ENCODE measurements around the gene COL8A1.

Gene COL8A1

DNA sequence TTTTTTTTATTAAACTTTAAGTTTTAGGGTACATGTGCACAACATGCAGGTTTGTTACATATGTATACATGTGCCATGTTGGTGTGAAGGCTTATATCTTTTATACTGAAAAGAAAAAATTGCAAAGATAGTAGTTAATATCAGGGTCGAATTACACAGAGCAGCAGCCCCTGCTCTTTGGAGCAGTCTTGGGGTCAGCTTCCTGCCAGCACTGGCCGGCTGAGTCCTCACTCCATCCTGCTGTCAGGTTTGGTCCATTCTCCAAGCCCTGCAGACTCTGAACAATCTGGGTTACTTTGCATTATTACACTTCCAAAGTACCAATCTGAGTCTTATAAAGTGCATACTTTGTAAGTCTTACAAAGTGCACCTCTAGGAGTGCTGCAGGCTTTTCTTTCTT lies 66.0 kb downstream of the COL8A1 start:
- TF ChIP-seq, protein P1, sequence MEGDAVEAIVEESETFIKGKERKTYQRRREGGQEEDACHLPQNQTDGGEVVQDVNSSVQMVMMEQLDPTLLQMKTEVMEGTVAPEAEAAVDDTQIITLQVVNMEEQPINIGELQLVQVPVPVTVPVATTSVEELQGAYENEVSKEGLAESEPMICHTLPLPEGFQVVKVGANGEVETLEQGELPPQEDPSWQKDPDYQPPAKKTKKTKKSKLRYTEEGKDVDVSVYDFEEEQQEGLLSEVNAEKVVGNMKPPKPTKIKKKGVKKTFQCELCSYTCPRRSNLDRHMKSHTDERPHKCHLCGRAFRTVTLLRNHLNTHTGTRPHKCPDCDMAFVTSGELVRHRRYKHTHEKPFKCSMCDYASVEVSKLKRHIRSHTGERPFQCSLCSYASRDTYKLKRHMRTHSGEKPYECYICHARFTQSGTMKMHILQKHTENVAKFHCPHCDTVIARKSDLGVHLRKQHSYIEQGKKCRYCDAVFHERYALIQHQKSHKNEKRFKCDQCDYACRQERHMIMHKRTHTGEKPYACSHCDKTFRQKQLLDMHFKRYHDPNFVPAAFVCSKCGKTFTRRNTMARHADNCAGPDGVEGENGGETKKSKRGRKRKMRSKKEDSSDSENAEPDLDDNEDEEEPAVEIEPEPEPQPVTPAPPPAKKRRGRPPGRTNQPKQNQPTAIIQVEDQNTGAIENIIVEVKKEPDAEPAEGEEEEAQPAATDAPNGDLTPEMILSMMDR (conservative IDR thresholded peaks at IDR 0.05; ENCODE audit: control insufficient read depth, insufficient read depth, low read depth, low read length) = no peak
- H3K4me3 ChIP-seq (ENCODE audit: control insufficient read depth, low read depth, low read length) = no peak overlapping the region
- no peak for DNase-seq (ENCODE audit: low read depth)

GRCh38 chr3:99706410-99706809 lies 68.0 kb downstream of the COL8A1 start:
- TF ChIP-seq, protein P1 (conservative IDR thresholded peaks at IDR 0.05; ENCODE audit: control insufficient read depth, insufficient read depth, low read depth, low read length) = no peak
- DNase-seq (ENCODE audit: low read depth) = no peak
- H3K4me3 ChIP-seq (ENCODE audit: control insufficient read depth, low read depth, low read length) = no peak overlapping the region

GRCh38 chr3:99708207-99708745 lies 69.9 kb downstream of the COL8A1 start:
- no peak overlapping the region for H3K4me3 ChIP-seq (ENCODE audit: control insufficient read depth, low read depth, low read length)
- TF ChIP-seq, protein P1 (conservative IDR thresholded peaks at IDR 0.05; ENCODE audit: control insufficient read depth, insufficient read depth, low read depth, low read length) = no peak
- DNase-seq (ENCODE audit: low read depth) = no peak

GRCh38 chr3:99709686-99710085 lies 71.3 kb downstream of the COL8A1 start:
- DNase-seq (ENCODE audit: low read depth) = no peak
- TF ChIP-seq, protein P1 (conservative IDR thresholded peaks at IDR 0.05; ENCODE audit: control insufficient read depth, insufficient read depth, low read depth, low read length) = no peak
- no peak overlapping the region for H3K4me3 ChIP-seq (ENCODE audit: control insufficient read depth, low read depth, low read length)

DNA sequence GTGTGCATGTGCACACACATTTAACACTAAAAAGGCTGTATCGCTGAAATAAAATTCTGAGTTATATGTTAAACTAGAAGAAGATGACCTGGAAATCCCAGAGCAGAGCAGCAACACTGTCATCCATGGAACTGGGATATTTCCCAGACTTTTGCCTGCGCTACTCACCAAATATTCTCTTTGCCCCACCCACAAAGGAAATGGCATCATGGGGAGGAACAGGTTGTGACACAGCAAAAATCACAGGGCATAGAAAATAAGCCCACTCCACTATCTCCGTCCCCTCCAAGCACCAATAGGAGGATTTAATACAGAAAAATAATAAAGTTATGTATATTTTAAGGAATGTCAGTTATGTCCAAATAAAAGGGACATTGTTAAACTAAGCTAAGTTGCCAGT lies 71.7 kb downstream of the COL8A1 start:
- TF ChIP-seq, protein P1 (conservative IDR thresholded peaks at IDR 0.05; ENCODE audit: control insufficient read depth, insufficient read depth, low read depth, low read length) = no peak
- no peak overlapping the region for H3K4me3 ChIP-seq (ENCODE audit: control insufficient read depth, low read depth, low read length)
- no peak for DNase-seq (ENCODE audit: low read depth)

GRCh38 chr3:99711351-99711750 lies 73.0 kb downstream of the COL8A1 start:
- TF ChIP-seq, protein P1 (conservative IDR thresholded peaks at IDR 0.05; ENCODE audit: control insufficient read depth, insufficient read depth, low read depth, low read length) = no peak
- no peak overlapping the region for H3K4me3 ChIP-seq (ENCODE audit: control insufficient read depth, low read depth, low read length)
- DNase-seq (ENCODE audit: low read depth) = peak; percentile 33

Data from fibroblast of mammary gland (primary cell).